Tongue (tissue), 2 donors: Measurements from ENCODE around the gene ARRDC4. TPM values are rescaled to one million over a fixed set of nuclear protein-coding genes. Genes with fewer than 3 reads are reported as not detected.

Experiments used
- DNase-seq: peaks from one replicate; pipeline ENCODE4 v3.0.0-alpha.2; 2015
- total RNA-seq: library from RNA; depleted of rRNA; stranded (reverse); fragments of >200 nt; gene quantifications from one replicate; pipeline ENCODE4 v1.2.3, GENCODE V29; 2014

Gene ARRDC4
- total RNA-seq, 1 donor from 2014 or later = 24.4 TPM

GRCh38 chr15:97998307-97999071, 38.0 kb downstream of the ARRDC4 start:
- no peak for DNase-seq

GRCh38 chr15:98000249-98001203, 40.0 kb downstream of the ARRDC4 start:
- DNase-seq = no peak

- DNase-seq = no peak
Measured at GRCh38 chr15:98001663-98002194, 41.2 kb downstream of the ARRDC4 start.

GRCh38 chr15:98002419-98002818, 41.9 kb downstream of the ARRDC4 start:
- DNase-seq = no peak

- DNase-seq = no peak
Measured at GRCh38 chr15:98002866-98003265, 42.4 kb downstream of the ARRDC4 start.

GRCh38 chr15:98003518-98003917, 43.0 kb downstream of the ARRDC4 start:
- DNase-seq = no peak

- DNase-seq = no peak
Measured at GRCh38 chr15:98003996-98004395, 43.5 kb downstream of the ARRDC4 start.

- DNase-seq = no peak
Measured at GRCh38 chr15:98005659-98006058, 45.2 kb downstream of the ARRDC4 start.

- DNase-seq = no peak
Measured at GRCh38 chr15:98009169-98009568, 48.7 kb downstream of the ARRDC4 start.

- DNase-seq = no peak
Measured at GRCh38 chr15:98009971-98010370, 49.5 kb downstream of the ARRDC4 start.

GRCh38 chr15:98012354-98012753, 51.9 kb downstream of the ARRDC4 start:
- no peak for DNase-seq

GRCh38 chr15:98013631-98014030, 53.1 kb downstream of the ARRDC4 start:
- no peak for DNase-seq

- DNase-seq = no peak
Measured at GRCh38 chr15:98017150-98017964, 56.9 kb downstream of the ARRDC4 start.

- DNase-seq = no peak
Measured at GRCh38 chr15:98018761-98019351, 58.4 kb downstream of the ARRDC4 start.
